Upper lobe of right lung (tissue), 1 donor: Measurements from ENCODE around the gene DSCAM. TPM values are rescaled to one million over a fixed set of nuclear protein-coding genes. Genes with fewer than 3 reads are reported as not detected.
A peak's percentile ranks its signal among the peaks of the same experiment; 100 is the strongest.

Experiments used
- ATAC-seq: fragments of 200-7000 bp; cut with Tn5 transposase; one replicate; pipeline ENCODE4 v1.9.1; 2020; ENCODE audit warnings: mild to moderate bottlenecking, moderate library complexity
- DNase-seq: peaks from one replicate; pipeline ENCODE4 v3.0.0-alpha.2; 2020
- H3K27ac ChIP-seq: fragments of 200-600 bp; one replicate; pipeline ENCODE4 v1.8.0; 2022
- H3K27me3 ChIP-seq: fragments of 200-600 bp; one replicate; pipeline ENCODE4 v1.8.0; 2022; ENCODE audit warnings: mild to moderate bottlenecking
- H3K36me3 ChIP-seq: fragments of 200-600 bp; one replicate; pipeline ENCODE4 v1.8.0; 2022
- H3K4me1 ChIP-seq: fragments of 200-600 bp; one replicate; pipeline ENCODE4 v1.8.0; 2022
- H3K4me3 ChIP-seq: fragments of 200-600 bp; one replicate; pipeline ENCODE4 v1.8.0; 2022; ENCODE audit warnings: mild to moderate bottlenecking
- H3K9me3 ChIP-seq: fragments of 200-600 bp; one replicate; pipeline ENCODE4 v1.8.0; 2022
- CTCF ChIP-seq: fragments of 200-600 bp; IDR thresholded peaks from one replicate; pipeline ENCODE4 v1.8.0; 2022; ENCODE audit warnings: antibody characterized with exemption
- intact Hi-C: fragments of 100-400 bp; cut with DNase I; formaldehyde crosslinking; loops from one replicate; pipeline ENCODE4 v1.11.0; 2022
- total RNA-seq: library from RNA; stranded (reverse); fragmentation: NEBNext Ultra II Directional; extraction: Animal tissue kit (Norgen Biotek cat#: 25700); gene quantifications from one replicate; pipeline ENCODE4 v1.2.1, GENCODE V29; 2021
- donor health status: DM: no; HTN: yes; CAD: no; lungs with severe emphysema.

Gene DSCAM
- total RNA-seq, 1 donor from 2014 or later, result not detected

- no peaks in the 10 kb centered on the region for H3K9me3 ChIP-seq
- H3K27ac ChIP-seq, result no peak overlapping the region
- intact Hi-C loops, result no loop called here
- H3K4me1 ChIP-seq, result no peaks in the 10 kb centered on the region
- H3K27me3 ChIP-seq, result no peaks in the 10 kb centered on the region
- H3K4me3 ChIP-seq, result no peak overlapping the region
- ATAC-seq (no peak), DNase-seq (no peak)
- TF ChIP-seq CTCF, result no peak
- H3K36me3 ChIP-seq, result no peaks in the 10 kb centered on the region
Measured at GRCh38 chr21:40881767-40882166, 34.8 kb upstream of the DSCAM start.

- TF ChIP-seq CTCF, result no peak
- no peak overlapping the region for H3K27ac ChIP-seq
- no peaks in the 10 kb centered on the region for H3K4me1 ChIP-seq
- no peak for DNase-seq
- intact Hi-C loops, result no loop called here
- H3K9me3 ChIP-seq, result no peaks in the 10 kb centered on the region
- no peak for ATAC-seq
- no peak overlapping the region for H3K4me3 ChIP-seq
- no peaks in the 10 kb centered on the region for H3K27me3 ChIP-seq
- H3K36me3 ChIP-seq, result no peaks in the 10 kb centered on the region
Measured at GRCh38 chr21:40871099-40871498, 24.1 kb upstream of the DSCAM start.

GRCh38 chr21:40863839-40864238 lies 16.9 kb upstream of the DSCAM start:
- peak; percentile 92 for ATAC-seq
- intact Hi-C loops, result no loop called here
- H3K36me3 ChIP-seq, result no peaks in the 10 kb centered on the region

DNA sequence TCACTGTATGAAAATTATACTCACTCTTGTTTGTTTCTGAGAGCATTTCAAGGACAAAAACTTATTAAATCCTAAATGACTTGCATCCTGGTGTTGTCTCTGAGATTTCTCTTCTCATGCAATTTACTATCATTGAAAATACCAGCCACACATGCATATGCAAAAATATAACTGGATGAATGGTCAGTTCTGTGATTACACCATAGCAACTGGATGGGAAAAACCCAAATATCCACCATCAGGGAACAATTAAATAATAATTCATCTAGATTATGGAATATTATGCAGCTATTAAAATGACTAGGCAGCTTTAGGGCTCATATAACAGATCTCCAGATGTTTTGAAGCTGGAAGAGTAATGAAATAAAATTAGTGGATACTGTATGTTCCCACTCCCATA lies 11.6 kb upstream of the DSCAM start:
- Histone ChIP-seq H3K36me3 (no peaks in the 10 kb centered on the region), H3K9me3 (no peaks in the 10 kb centered on the region), H3K4me1 (no peaks in the 10 kb centered on the region), H3K27me3 (no peaks in the 10 kb centered on the region), H3K4me3 (no peak overlapping the region), H3K27ac (no peak overlapping the region)
- ATAC-seq, result no peak
- intact Hi-C loops, result no loop called here
- no peak for TF ChIP-seq CTCF
- DNase-seq, result no peak

More at GRCh38 chr21:40863839-40864238, 16.9 kb upstream of the DSCAM start:
- no peak for TF ChIP-seq CTCF
- peak; percentile 70 for DNase-seq
- no peak overlapping the region for H3K27ac ChIP-seq
- no peaks in the 10 kb centered on the region for H3K4me1 ChIP-seq
- no peaks in the 10 kb centered on the region for H3K27me3 ChIP-seq
- H3K4me3 ChIP-seq, result no peak overlapping the region
- no peaks in the 10 kb centered on the region for H3K9me3 ChIP-seq

- intact Hi-C loops, result no loop called here
- no peak for ATAC-seq
- Histone ChIP-seq H3K27ac (no peak overlapping the region), H3K36me3 (no peaks in the 10 kb centered on the region), H3K4me1 (no peaks in the 10 kb centered on the region), H3K27me3 (no peaks in the 10 kb centered on the region), H3K9me3 (no peaks in the 10 kb centered on the region), H3K4me3 (no peak overlapping the region)
- no peak for DNase-seq
- no peak for TF ChIP-seq CTCF
Measured at GRCh38 chr21:40853956-40854688, 7.2 kb upstream of the DSCAM start.
